ENCODE results near the gene CXorf58.
A peak's percentile ranks its signal among the peaks of the same experiment; 100 is the strongest.

The CXorf58 gene

DNA sequence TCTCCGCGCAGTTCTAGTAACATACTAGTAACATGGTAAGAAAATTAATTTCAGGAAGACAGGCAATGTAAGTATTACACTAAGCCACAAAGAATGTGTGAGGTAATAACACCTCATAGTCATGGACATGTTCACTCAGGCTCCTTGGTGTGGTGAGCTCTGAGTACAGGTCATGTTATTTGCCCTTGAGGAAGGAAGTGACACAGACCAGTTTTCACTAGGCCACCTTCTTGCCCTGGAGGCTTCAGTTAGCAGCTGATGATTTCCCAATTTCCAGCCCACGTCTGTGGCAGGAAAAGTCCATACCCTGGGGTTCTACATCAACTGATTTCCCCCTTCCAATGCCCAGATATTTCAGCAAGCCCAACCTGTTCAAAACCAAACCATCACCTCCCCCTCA lies 6.7 kb upstream of the CXorf58 start:
- no peak for DNase-seq (ENCODE audit: low read depth in 2 of 2)

DNA sequence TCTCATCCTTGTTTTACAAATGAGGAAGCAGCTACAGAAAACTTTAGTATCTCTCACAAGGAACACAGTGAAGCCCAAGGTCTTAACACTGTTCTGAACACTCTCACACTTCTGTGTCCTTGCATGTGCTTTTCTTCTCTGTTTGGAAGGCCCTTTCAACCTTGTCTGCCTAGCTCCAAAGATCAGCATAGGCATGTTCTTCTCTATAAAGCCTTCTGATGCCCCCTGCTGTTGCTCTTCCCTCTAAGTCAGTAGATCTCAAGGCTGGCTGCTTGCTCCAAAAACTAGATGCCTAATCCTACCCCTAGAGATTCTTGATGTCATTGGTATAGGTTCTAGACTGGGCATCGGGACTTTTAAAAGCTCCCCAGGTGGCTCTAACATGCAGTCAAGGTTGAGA lies 6.0 kb upstream of the CXorf58 start:
- DNase-seq (ENCODE audit: low read depth in 2 of 2), result peak in 1 of 2 donors; percentile 5

DNA sequence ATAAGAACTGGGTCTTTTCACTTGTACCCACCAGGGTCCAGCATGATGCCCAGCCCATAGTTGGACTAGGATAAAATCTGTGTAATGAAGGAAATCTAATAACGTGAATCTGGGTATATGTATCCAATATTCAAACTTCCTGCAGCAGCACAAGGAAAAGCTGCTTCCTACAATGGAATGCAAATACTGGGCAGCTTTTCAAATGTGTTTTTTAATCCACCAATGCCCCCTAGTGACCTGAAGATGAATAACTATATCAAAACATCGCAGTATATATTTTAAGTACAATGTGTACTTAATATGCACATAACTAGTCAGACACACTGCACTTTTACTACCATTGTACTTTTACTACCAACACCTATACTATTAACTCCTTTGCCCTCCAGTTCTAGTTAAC lies 5.4 kb upstream of the CXorf58 start:
- DNase-seq (ENCODE audit: low read depth in 2 of 2), result no peak

DNA sequence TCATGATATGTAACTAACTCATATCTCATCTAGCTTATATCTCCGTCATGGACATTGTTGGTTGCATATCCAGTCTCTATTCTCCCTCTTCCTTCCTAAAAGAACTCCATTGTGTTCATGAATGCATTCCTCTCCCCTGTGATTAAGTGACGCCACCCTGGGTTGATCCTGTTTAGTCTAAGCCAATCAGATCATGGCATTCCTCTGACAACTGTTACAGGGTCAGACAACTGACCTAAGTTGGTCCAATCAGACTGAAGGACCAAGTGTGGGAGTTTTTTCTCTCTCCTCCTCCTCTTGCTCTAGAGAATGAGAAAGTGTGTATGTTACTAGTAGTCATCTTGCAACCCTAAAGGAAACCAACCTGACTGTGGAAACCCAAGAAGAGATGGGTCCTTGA lies 3.7 kb upstream of the CXorf58 start:
- no peak for DNase-seq (ENCODE audit: low read depth in 2 of 2)

DNA sequence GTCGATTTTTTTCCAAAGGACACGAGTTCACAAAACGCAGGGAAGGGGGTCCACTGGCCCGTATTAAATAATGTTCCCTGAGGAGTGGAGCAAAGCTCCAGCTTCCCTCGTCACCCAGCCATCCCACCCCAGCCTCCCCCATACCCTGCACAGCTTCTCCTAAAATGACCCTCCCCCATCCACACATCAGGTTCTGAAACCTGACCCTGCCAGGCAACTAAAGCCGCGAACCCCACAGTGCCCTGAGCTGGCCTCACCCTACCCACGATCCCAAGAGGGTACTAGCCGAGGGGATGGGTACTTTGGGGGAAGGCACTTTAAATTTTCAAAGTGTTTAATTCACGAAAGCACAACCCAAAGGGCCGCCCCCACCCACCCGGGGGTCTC lies 702 bp upstream of the CXorf58 start:
- no peak for DNase-seq (ENCODE audit: low read depth in 2 of 2)

DNA sequence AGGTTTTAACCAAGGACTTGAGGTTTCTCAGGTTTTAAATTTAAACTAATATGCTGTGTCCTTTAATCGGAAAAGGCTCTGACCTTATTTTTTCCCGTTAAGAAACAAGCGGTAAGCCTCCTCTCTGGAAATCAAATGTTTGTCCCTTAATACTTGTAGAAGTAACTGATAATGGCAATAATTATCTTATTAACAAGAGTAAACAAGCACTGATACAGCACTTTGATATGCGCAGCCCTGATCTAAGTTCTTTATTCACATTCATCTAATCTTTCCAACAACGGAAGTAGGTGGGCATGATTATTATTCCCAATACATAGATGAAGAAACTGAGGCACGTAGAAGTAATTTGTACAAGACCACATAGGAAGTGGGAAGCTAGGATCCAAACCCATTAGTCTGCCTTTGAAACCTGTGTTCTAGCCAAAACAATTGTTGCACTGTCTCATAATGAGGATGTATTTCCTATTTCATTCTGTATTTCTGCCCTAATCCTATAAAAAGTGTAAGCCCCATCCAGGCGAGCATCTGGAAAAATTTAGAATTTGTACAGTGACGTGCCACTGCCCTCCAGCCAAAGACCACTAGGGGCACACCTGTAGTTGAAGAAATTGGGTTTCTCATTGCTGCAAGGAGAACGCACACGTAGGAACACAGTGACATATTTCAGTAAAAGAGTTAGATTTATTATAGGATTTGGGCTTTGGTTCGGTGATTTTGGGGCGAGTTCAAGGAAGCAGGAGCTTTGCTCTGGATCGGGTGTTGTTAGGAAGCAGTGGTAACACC lies 606 bp downstream of the CXorf58 start:
- no peak for DNase-seq (ENCODE audit: low read depth in 2 of 2)

DNA sequence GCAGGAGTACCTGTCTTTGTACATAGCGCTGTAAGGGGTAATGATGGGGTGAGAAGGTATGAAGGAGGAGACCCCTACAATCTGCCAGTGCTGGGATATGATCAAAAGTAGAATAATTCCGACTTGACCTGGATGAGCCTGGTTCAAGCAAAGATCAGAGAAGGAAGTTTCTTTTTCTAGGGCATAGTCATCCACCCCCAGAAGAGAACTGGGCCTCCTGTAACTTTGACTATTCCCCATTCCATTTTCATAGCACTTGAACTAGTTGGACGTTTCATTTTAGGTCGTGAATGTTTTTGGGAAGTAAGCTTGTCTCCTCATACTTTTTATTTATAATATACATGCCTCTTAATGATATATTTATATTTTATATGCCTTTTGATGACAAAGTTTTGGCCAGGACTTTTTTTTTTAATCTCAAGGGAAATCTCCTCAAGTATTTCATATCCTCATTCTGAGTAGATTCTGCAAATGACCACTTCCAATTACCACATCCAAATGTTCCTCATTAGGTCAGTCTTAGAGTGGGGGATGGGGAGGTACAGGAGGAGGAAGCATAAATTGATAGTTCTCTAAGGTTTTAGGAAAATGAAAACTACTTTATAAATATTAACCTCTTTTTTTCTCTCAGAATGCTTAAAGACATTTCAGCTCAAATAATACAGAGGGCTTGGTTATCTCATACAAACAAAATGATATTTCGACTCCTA lies 3.5 kb downstream of the CXorf58 start:
- no peak for DNase-seq (ENCODE audit: low read depth in 2 of 2)

DNA sequence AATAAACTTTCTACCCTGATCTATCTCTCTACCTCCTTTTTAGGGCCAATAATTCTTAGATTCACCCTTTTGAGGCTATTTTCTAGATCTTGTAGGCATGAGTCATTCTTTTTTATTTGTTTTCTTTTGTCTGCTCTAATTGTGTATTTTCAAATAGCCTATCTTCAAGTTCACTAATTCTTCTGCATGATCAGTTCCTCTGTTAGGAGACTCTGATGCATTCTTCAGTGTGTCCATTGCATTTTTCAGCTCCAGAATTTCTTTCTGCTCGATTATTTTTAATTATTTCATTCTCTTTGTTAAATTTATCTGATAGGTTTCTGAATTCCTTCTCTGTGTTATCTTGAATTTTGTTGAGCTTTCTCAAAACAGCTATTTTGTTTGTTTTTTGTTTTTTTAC lies 11.3 kb downstream of the CXorf58 start:
- DNase-seq (ENCODE audit: low read depth in 2 of 2), result no peak

DNA sequence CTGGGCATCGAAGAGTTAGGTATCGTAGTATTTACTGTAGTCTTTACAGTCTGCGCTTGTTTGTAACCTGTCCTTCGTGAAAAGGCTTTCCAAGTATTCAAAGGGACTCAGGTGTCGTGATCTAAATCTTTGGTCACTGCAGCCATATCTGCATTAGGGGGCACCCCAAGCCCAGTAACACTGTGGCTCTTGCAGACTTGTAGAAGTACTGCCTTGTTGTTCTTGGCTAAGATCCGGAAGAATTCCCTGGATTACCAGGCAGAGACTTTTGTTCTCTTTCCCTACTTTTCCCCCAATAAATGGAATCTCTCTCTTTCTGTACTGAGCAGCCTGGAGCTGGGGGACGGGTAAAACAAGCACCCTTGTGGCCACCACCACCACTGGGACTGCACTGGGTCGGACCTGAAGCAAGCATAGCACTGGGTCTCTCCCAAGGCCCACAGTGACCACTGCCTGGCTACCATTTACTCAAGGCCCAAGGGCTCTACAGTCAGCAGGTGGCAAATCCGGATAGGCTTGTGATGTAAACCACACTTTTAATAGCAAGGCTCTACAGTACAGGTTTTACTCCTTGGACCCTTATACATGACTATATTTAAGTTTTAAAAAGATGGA lies 12.0 kb downstream of the CXorf58 start:
- no peak for DNase-seq (ENCODE audit: low read depth in 2 of 2)

DNA sequence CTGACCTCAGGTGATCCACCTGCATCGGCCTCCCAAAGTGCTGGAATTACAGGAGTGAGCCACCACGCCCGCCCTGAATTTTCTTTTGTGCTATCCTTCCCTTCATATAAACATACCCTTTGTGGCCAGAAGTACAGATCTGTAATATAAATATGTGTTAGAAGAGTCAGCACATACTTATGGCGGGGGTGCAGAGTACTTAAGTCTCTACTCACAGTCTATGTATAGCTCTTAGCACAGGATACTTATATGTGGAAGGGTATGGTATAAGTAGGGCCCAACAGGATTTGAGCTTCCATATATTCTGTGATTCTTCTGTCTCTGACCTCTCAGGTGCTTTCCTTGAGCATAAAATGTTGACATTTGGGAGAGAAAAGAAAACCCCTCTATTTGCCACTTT lies 18.2 kb downstream of the CXorf58 start:
- no peak for DNase-seq (ENCODE audit: low read depth in 2 of 2)

DNA sequence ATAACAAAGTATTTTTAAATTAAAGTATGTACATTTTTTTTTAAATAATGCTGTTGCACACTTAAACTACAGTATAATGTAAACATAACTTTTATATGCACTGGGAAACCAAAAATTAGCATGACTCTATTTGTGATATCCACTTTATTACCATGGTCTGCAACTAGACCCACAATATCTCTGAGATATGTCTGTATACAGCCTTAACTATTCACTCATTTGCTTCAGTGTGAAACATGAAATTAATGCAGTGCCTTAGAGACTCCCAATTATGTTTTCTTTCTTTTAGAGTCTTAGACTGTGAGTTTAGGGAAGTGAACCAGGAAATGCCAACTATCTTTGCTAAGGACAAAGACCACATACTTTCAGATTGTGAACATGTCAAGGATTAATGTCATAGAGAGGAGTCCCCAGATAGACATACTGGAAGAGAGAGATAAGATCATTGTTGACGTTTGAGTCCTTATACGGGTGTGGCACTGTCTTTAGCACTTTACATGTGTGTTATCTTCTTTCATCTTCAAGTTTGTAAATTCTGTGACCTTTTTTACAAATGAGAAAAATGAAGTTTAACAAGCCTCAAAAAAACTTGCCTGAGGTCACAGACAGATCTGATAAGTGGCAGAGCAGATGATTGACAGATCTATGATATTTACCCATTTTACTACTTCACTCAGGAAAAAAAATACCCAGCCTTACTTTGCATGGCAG lies 23.2 kb downstream of the CXorf58 start:
- no peak for DNase-seq (ENCODE audit: low read depth in 2 of 2)

DNA sequence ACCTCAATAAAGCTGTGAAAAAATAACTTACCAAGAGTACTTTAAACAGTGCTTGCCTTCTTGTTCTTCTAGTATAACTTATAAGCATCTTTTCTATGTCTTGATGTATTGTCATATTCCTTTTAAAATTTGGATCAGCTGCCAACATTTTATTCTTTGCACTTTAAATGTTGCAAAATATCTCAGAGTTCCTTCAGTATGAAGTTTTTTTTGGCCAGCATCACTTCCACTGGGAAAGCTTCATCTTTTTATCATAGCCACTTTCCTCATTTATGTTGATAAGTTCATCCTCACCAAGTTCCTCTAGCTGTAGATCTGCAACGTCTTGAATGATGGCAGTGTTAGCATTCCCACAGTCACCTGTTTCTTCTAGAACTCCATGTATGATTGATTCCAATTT lies 24.2 kb downstream of the CXorf58 start:
- no peak for DNase-seq (ENCODE audit: low read depth in 2 of 2)

DNA sequence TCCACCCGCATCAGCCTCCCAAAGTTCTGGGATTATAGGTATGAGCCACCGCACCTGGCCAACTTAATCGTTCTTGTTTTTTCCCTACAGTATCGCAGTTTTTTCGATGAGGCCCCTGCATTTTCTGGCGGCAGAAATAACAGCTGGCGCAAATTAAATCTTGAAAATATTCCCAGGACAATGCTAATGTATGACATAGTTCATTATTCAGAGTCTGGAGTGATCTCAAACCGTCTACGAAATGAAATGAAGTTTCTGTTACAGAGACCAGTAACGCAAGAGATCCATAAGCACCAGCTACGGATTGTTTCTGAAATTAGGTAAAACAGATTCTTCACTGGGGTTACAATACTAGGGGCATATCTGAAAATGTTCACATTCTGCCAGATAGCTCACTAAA lies 27.3 kb downstream of the CXorf58 start:
- DNase-seq (ENCODE audit: low read depth in 2 of 2), result no peak

DNA sequence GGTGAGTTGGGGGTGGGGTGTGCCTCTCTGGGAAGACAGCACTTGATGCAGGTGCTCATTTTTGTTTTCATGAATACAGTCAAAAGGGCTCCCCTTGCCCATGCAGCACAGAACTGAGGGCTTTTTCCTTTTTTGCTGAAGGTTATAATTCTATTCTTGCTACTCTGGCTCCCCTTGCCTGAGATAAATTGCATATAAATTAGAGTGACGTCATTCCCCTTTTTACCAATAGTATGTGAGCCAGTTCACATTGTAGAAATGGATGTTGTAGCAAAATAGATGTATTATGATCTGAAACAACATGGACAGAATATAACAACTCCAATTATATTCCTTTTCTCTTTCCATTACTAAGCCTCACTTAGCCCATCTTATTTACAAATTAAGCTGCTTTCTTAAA lies 28.4 kb downstream of the CXorf58 start:
- no peak for DNase-seq (ENCODE audit: low read depth in 2 of 2)

DNA sequence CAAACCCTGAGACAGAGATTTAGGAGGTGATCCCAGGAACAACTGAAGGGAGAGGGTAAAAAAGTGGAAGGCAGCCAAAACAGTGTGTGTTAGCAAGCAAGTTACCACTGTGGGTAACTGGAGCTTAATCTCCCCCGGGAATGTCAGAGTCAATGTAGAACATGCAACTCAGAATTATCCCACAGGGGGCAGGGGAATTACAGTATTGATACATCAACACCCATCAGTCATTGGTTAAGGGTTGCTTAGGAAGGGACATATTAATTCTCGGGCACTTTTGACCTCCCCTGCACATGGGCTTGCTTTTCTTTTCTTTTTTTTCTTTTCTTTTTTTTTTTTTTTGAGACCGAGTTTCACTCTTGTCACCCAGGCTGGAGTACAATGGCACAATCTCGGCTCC lies 29.3 kb downstream of the CXorf58 start:
- no peak for DNase-seq (ENCODE audit: low read depth in 2 of 2)

DNA sequence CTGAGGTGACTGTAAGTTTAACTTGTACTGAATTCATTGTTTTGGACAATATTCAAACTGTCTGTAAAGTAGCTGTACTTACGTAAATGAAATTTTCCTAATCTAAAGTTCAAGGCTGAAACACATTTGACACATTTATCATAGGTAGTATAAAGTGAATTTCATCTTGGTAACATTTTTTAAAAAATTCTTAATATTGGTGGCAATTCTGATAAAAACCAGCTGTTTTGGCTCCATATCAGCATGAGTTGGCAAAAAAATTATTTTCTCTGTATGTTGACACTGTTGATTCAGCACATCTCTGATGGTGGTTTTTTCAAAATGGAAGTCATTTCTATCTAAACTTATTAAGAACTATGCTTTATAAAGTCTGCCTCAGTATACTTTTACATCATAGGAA lies 30.9 kb downstream of the CXorf58 start:
- DNase-seq (ENCODE audit: low read depth in 2 of 2), result no peak

DNA sequence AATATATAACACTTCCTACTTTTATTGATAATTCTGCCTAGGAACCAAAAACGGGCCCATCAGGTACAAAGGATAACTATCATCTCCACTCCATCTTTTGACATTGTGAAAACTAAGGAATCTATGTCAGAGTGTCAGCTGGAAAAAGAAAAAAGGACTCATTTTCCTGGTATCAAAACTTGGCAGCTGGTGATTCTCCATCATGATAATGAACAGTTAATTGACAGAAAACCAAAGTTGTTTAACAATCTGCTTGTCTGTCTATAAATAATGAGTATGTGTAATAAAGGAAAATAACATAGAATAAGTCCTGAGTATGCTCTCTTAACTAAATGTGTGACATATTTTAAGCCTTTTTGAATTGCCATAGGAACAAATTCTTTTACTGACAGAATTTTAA lies 31.4 kb downstream of the CXorf58 start:
- no peak for DNase-seq (ENCODE audit: low read depth in 2 of 2)

DNA sequence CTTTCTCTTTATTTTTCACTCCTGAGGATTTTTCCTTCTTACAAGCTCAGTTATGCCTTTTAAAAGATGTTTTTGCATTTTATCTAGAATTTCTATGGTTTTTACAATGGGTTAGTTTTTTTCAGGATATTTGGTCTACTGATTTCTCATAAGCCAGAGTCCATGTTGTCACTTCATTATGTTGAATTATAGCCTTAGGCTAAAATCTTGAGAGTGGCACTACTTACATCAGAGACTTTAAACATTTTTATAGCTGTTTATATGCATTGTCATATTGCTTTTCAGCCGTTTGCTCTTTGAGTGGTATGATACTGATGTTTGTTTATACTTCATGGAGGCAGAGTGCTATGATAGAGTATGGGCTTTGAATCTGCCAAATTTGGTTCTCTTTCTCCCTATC lies 36.4 kb downstream of the CXorf58 start:
- DNase-seq (ENCODE audit: low read depth in 2 of 2), result no peak

DNA sequence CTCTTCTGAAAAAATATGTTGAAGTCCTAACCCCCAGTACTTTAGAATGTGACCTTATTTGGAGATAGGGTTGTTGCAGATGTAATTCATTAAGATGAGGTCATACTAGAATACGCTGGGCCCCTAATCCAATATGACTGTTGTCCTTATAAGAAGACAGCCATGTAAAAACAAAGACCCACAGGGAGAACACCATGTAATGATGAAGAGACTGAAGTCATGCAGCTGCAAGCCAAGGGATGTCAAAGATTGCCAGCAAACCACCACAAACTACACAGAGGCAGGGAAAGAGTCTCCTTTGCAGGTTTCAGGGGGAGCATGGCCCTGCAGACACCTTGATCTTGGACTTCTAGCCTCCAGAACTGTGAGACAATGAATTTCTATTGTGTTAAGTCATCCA lies 37.4 kb downstream of the CXorf58 start:
- DNase-seq (ENCODE audit: low read depth in 2 of 2), result no peak

DNA sequence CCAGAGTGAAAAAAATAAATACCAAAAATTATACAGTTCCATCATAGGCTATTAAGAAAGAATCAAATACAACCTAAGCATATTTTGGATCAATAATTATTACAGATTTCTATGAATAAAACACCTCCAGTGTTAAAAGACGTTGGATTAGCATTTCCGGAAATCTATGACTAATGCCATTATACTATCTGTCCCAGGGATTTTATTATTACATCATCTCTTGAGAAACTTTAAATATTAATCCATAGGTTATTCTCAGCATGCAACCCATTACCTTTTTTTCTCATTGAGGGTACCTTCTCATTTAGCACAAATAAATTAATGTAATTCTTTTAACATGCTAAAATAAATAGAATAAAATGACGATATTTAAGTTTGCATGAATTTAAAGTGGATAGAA lies 44.6 kb downstream of the CXorf58 start:
- no peak for DNase-seq (ENCODE audit: low read depth in 2 of 2)

DNA sequence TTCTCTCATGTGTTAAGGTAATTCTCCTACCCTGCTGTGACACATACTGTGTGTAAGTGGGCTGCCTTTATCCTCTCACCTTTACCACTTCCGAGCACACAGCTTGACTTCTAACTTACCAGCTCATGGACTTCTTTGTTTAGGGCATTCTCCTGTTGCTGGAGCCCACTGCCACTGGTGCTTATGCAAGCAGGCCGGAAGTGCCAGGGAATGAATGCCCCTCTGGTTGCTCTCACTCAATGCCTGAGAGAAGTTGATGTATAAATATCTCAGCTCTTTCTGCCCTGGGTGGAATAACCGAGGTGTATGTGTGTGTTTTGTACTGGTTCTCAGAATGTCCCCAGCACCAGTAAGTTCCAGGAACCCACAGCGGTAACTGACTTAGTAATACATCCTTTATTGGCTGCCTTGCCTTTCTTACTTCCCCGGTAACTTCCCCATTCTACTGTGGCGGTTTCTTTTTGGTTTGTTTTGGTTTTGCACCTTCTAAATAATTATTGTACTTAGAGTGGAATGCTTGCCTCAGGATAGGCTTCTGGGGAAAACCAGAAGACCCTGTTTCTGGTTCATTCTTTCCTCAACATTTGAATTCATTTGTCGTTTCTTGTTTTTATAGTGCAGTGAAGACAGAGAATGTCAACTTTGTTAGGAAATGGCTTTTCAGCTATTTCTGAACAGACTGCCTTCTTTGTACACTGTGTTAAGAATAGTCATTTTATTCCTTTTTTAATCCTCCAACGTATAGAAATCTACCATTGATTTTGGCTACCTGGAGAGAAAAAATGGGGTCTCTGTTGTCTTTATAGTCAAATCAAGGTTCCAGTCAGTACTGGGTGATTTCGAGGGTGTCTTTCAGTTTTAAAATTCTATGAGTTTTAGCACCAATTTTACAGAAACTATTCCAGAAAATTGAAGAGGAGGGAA lies 45.4 kb downstream of the CXorf58 start:
- peak; percentile 20 to 29 for DNase-seq (ENCODE audit: low read depth in 2 of 2)

DNA sequence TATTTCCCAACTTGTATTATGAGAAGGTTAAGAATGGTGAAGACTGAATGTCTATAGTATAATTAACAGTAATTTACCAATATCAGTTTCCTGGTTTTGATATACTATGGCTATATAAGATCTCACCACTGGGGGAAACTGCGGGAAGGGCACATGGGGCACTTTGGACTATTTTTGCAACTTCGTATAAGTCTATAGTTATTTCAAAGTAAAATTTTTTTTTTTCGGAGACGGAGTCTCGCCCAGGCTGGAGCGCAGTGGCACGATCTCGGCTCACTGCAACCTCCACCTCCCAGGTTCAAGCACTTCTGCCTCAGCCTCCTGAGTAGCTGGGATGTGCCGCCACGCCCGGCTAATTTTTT lies 46.1 kb downstream of the CXorf58 start:
- no peak for DNase-seq (ENCODE audit: low read depth in 2 of 2)

Data from stimulated activated CD8-positive, alpha-beta memory T cell treated with anti-CD3 and anti-CD28 coated beads, Interleukin-7, amount 100 ng/mL, for 4 hours (primary cell).